ENCODE data around the gene TMEM59. TPM values are rescaled to one million over a fixed set of nuclear protein-coding genes. Genes with fewer than 3 reads are reported as not detected.
A peak's percentile ranks its signal among the peaks of the same experiment; 100 is the strongest.

Gene TMEM59
- 74.5 and 76.7 TPM in 2 replicates for total RNA-seq (2014; rRNA removed; shearing (Covaris generic))
- 94.5 and 95.4 TPM in 2 replicates for total RNA-seq (2022)
- Bru-seq, nascent RNA: percentile 74 among the genes with signal in this experiment
- BruChase-seq, experiment 1, labeled RNA remaining after a 6-hour chase: percentile 70 among the genes with signal in this experiment
- percentile 76 among the genes with signal in this experiment for BruChase-seq, experiment 2, labeled RNA remaining after a 2-hour chase
- long read RNA-seq, full-length matches to known transcripts: 123 of 179 reads
- long read RNA-seq, partial matches to known transcripts: 0 of 179 reads
- long read RNA-seq, other reads (novel, unspliced or antisense): 56 of 179 reads

- Histone ChIP-seq H4K20me1 (ENCODE audit: insufficient read depth, low read length) (peaks cover 10% of the 10 kb centered on the region; the same call in 1 of the 2 replicates), H3K9me3 (ENCODE audit: low read length) (no peaks in the 10 kb centered on the region), H3K79me2 (ENCODE audit: insufficient read depth, low read depth, low read length) (peaks cover 45% of the 10 kb centered on the region), H3K4me3 (ENCODE audit: low read depth, low read length, poor library complexity, severe bottlenecking) (peak within 1 kb of the TSS; percentile 99), H3K36me3 (ENCODE audit: insufficient read depth, low read length) (no peaks in the 10 kb centered on the region), H3K4me1 (ENCODE audit: insufficient read depth, low read length, poor library complexity, severe bottlenecking) (peaks cover 30% of the 10 kb centered on the region), H3K4me2 (ENCODE audit: low read length) (peak within 1 kb of the TSS; percentile 99), H2AFZ (ENCODE audit: low read length) (peak within 1 kb of the TSS; percentile 82), H3K27ac (ENCODE audit: low read depth, low read length, poor library complexity, severe bottlenecking) (peak within 1 kb of the TSS; percentile 72), H3K9me2 (ENCODE audit: insufficient read depth, low read length) (no peaks in the 10 kb centered on the region)
- TF ChIP-seq EZH2phosphoT487 (IDR thresholded peaks at IDR 0.05; ENCODE audit: borderline replicate concordance, low read depth, low read length) (no peak), CTCF (conservative IDR thresholded peaks at IDR 0.05; ENCODE audit: low read length) (no peak)
- ChIA-PET POLR2A (interaction anchor here (0.5 to 2.8 kb wide), 8 partner anchors 9 to 279 kb away, joined by 3 to 9 read pairs (median 5); partner anchors contain the start of genes IFT25 and LRRC42), CTCF (ENCODE audit: unreplicated experiment) (interaction anchor here (0.6 to 0.8 kb wide), 2 partner anchors 15 to 62 kb away, joined by 3 read pairs; no protein-coding TSS in a partner anchor)
- intact Hi-C loops (cut with micrococcal nuclease; ENCODE audit: unreplicated experiment): loop anchor here (1.0 to 5.0 kb wide), 3 partner anchors 149 to 709 kb away; partner anchors contain the start of genes CYB5RL, MRPL37, NDC1 and PARS2
- peak; percentile 98 for DNase-seq (ENCODE audit: low spot score)
- BruUV-seq (replicated peaks): no TSS peak
These were observed at the start of gene TMEM59, which contains the start of gene TCEANC2 for GRCh38 chr1:54052934-54053744. TSS of gene TMEM59 (minus strand) at chr1:54053204. CDS start at chr1:54053188, 16 bp downstream. TSS of gene TCEANC2 (plus strand) at chr1:54053608. CDS start at chr1:54054423, 815 bp downstream.

GRCh38 chr1:54100500-54100899 is 47.5 kb upstream of the TMEM59 start:
- no peak for DNase-seq (ENCODE audit: low spot score)
- TF ChIP-seq EZH2phosphoT487 (IDR thresholded peaks at IDR 0.05; ENCODE audit: borderline replicate concordance, low read depth, low read length) (no peak), CTCF (conservative IDR thresholded peaks at IDR 0.05; ENCODE audit: low read length) (no peak)
- ChIA-PET POLR2A (no interaction called here), CTCF (ENCODE audit: unreplicated experiment) (no interaction called here)
- Histone ChIP-seq H3K4me3 (ENCODE audit: low read depth, low read length, poor library complexity, severe bottlenecking) (no peak overlapping the region), H3K4me1 (ENCODE audit: insufficient read depth, low read length, poor library complexity, severe bottlenecking) (no peaks in the 10 kb centered on the region), H3K9me2 (ENCODE audit: insufficient read depth, low read length) (no peaks in the 10 kb centered on the region), H3K9me3 (ENCODE audit: low read length) (no peaks in the 10 kb centered on the region), H2AFZ (ENCODE audit: low read length) (no peak overlapping the region), H4K20me1 (ENCODE audit: insufficient read depth, low read length) (no peaks in the 10 kb centered on the region), H3K36me3 (ENCODE audit: insufficient read depth, low read length) (no peaks in the 10 kb centered on the region), H3K27ac (ENCODE audit: low read depth, low read length, poor library complexity, severe bottlenecking) (no peak overlapping the region), H3K79me2 (ENCODE audit: insufficient read depth, low read depth, low read length) (no peaks in the 10 kb centered on the region), H3K4me2 (ENCODE audit: low read length) (no peak overlapping the region)
- intact Hi-C loops (cut with micrococcal nuclease; ENCODE audit: unreplicated experiment): no loop called here
- BruUV-seq (replicated peaks): no TSS peak
